A673 (cell line): ENCODE results near the gene HYOU1.

Source experiments
- CTCF ChIP-seq: fragments of 300-800, 200-600 bp; sonication (generic); conservative IDR thresholded peaks from 2 replicates; pipeline ENCODE4 v1.5.1; 2017; ENCODE audit warnings: low read depth, mild to moderate bottlenecking, antibody characterized with exemption, low read length, moderate library complexity, mixed read lengths
- EZH2 ChIP-seq: fragments of 200-600 bp; sonication (generic); IDR thresholded peaks from 2 replicates; pipeline ENCODE4 v1.6.1; 2017; ENCODE audit warnings: borderline replicate concordance, low read depth, mild to moderate bottlenecking, mixed read lengths, antibody characterized with exemption, low read length; ENCODE audit not compliant: poor library complexity, severe bottlenecking

GRCh38 chr11:119049081-119049480 is 7.9 kb downstream of the HYOU1 start:
- TF ChIP-seq CTCF (no peak), EZH2 (no peak)
